Measurements from ENCODE around the gene CASP6. TPM values are rescaled to one million over a fixed set of nuclear protein-coding genes. Genes with fewer than 3 reads are reported as not detected.

Gene CASP6
- total RNA-seq (2013): 9.9 TPM
- polyA plus RNA-seq: 10 to 100 TPM in 2 of 3 donors, 1 to 10 TPM in 1; 4.7 to 24.4 (median 23.3) TPM
- 2.0 and 2.5 TPM in 2 replicates for polyA minus RNA-seq
- 0.50 to 2.8 (median 2.0) reads per million in 11 experiments for total RNA-seq

GRCh38 chr4:109702950-109703663, at the start of gene CASP6:
Gene CASP6, minus strand, starts transcription at chr4:109703445. Its CDS starts 50 bp downstream, at chr4:109703395.
- H3K9ac ChIP-seq (ENCODE audit: insufficient read depth, low read length, poor library complexity, severe bottlenecking): peak within 1 kb of the TSS; percentile 73
- H3K4me3 Mint-ChIP-seq: peak within 1 kb of the TSS; percentile 94 to 97
- H3K79me2 ChIP-seq (ENCODE audit: insufficient read depth, low read length): peaks cover 22% of the 10 kb centered on the region
- TF ChIP-seq CTCF (IDR thresholded peaks at IDR 0.05): peak; percentile 77
- H3K27me3 ChIP-seq (ENCODE audit: control insufficient read depth in 2 of 2, insufficient read depth in 2 of 2, low read length in 2 of 2): no peaks in the 10 kb centered on the region
- peaks cover 0 to 2% (median 2%) of the 10 kb centered on the region in 3 donors for H3K27me3 Mint-ChIP-seq (ENCODE audit: low read depth in 3 of 3)
- intact Hi-C loops (cut with micrococcal nuclease): loop anchor here (10.0 kb wide), 3 partner anchors 112 to 268 kb away; partner anchors contain the start of genes GAR1 (in 1 of the 2), RRH (in 1 of the 2) and SEC24B (in 1 of the 2)
- H3K4me1 Mint-ChIP-seq: peaks cover 29% of the 10 kb centered on the region
- H3K36me3 ChIP-seq (replicated peaks in 1 of 2; ENCODE audit: control insufficient read depth in 1 of 2, insufficient read depth in 2 of 2, low read length in 2 of 2): no peaks in the 10 kb centered on the region
- peak within 1 kb of the TSS; percentile 77 to 89 (median 83) for H3K27ac Mint-ChIP-seq
- peaks cover 0 to 2% of the 10 kb centered on the region in 2 donors for H3K36me3 Mint-ChIP-seq
- H3K4me1 ChIP-seq (ENCODE audit: control insufficient read depth in 1 of 2, insufficient read depth in 2 of 2, low read length in 2 of 2): peaks cover 21 to 30% of the 10 kb centered on the region in 2 donors
- H3K27ac ChIP-seq (ENCODE audit: low read depth in 1 of 2, low read length in 2 of 2): peak within 1 kb of the TSS; percentile 52 to 69
- no peaks in the 10 kb centered on the region for H3K9me3 ChIP-seq (replicated peaks in 1 of 2; ENCODE audit: control insufficient read depth in 1 of 2, insufficient read depth in 1 of 2, low read length in 2 of 2)
- 0% methylated on average over 72 of the region's 72 CpGs for WGBS (ENCODE audit: insufficient coverage)
- peak within 1 kb of the TSS; percentile 81 for H3K4me2 ChIP-seq (replicated peaks; ENCODE audit: extremely low read depth, low read length, poor library complexity, severe bottlenecking)
- no peaks in the 10 kb centered on the region for H3K9me3 Mint-ChIP-seq
- peak; percentile 58 to 63 (median 62) for DNase-seq
- H4K20me1 ChIP-seq (ENCODE audit: insufficient read depth, low read length): peaks cover 6% of the 10 kb centered on the region
- peak within 1 kb of the TSS; percentile 96 for H2AFZ ChIP-seq (ENCODE audit: insufficient read depth, low read depth, low read length, poor library complexity, severe bottlenecking)
- H3K4me3 ChIP-seq (replicated peaks in 1 of 3; ENCODE audit: low read depth in 2 of 3, low read length in 3 of 3): peak within 1 kb of the TSS; percentile 52 to 93 (median 68)

- H3K9me3 Mint-ChIP-seq: peaks cover 0 to 2% (median 0%) of the 10 kb centered on the region in 7 donors
- H3K4me1 Mint-ChIP-seq: peaks cover 9% of the 10 kb centered on the region
- Histone ChIP-seq H3K27me3 (ENCODE audit: control insufficient read depth in 2 of 2, insufficient read depth in 2 of 2, low read length in 2 of 2) (no peaks in the 10 kb centered on the region), H3K79me2 (ENCODE audit: insufficient read depth, low read length) (no peaks in the 10 kb centered on the region), H3K4me3 (replicated peaks in 1 of 3; ENCODE audit: low read depth in 2 of 3, low read length in 3 of 3) (no peak overlapping the region), H3K27ac (ENCODE audit: low read depth in 1 of 2, low read length in 2 of 2) (no peak overlapping the region), H3K4me1 (ENCODE audit: control insufficient read depth in 1 of 2, insufficient read depth in 2 of 2, low read length in 2 of 2) (peaks cover 0 to 4% of the 10 kb centered on the region in 2 donors), H3K9ac (ENCODE audit: insufficient read depth, low read length, poor library complexity, severe bottlenecking) (no peak overlapping the region), H3K9me3 (replicated peaks in 1 of 2; ENCODE audit: control insufficient read depth in 1 of 2, insufficient read depth in 1 of 2, low read length in 2 of 2) (no peaks in the 10 kb centered on the region), H2AFZ (ENCODE audit: insufficient read depth, low read depth, low read length, poor library complexity, severe bottlenecking) (no peak overlapping the region), H3K36me3 (replicated peaks in 1 of 2; ENCODE audit: control insufficient read depth in 1 of 2, insufficient read depth in 2 of 2, low read length in 2 of 2) (no peaks in the 10 kb centered on the region), H3K4me2 (replicated peaks; ENCODE audit: extremely low read depth, low read length, poor library complexity, severe bottlenecking) (no peak overlapping the region), H4K20me1 (ENCODE audit: insufficient read depth, low read length) (no peaks in the 10 kb centered on the region)
- intact Hi-C loops (cut with micrococcal nuclease): no loop called here
- no peak for TF ChIP-seq CTCF (IDR thresholded peaks at IDR 0.05)
- no peaks in the 10 kb centered on the region for H3K36me3 Mint-ChIP-seq
- no peak for DNase-seq
- WGBS (ENCODE audit: insufficient coverage): no CpG with 5 or more reads among the region's 1 CpG
- no peak overlapping the region for H3K27ac Mint-ChIP-seq
- H3K4me3 Mint-ChIP-seq: no peak overlapping the region
- no peaks in the 10 kb centered on the region for H3K27me3 Mint-ChIP-seq (ENCODE audit: low read depth in 3 of 3)
Observed at GRCh38 chr4:109752525-109752924, 49.3 kb upstream of the CASP6 start.
